ENCODE data around the gene POLDIP2. TPM values are rescaled to one million over a fixed set of nuclear protein-coding genes. Genes with fewer than 3 reads are reported as not detected.

Gene POLDIP2
- total RNA-seq, 1 donor from 2014 or later = 68.6 TPM

- no peaks in the 10 kb centered on the region for H3K36me3 Mint-ChIP-seq (ENCODE audit: insufficient read depth)
- peak overlapping the region; percentile 64 for H3K4me3 Mint-ChIP-seq (ENCODE audit: low read depth)
- H3K27me3 Mint-ChIP-seq = peaks cover 18% of the 10 kb centered on the region
- H3K27ac Mint-ChIP-seq = peak overlapping the region; percentile 56
- TF ChIP-seq CTCF (IDR thresholded peaks at IDR 0.05; ENCODE audit: unreplicated experiment) = no peak
- H3K9me3 Mint-ChIP-seq (ENCODE audit: low read depth) = no peaks in the 10 kb centered on the region
- peaks cover 32% of the 10 kb centered on the region for H3K4me1 Mint-ChIP-seq (ENCODE audit: low read depth)
- no peak for DNase-seq (ENCODE audit: low spot score, unreplicated experiment)
Measured at GRCh38 chr17:28372203-28372944, 15.0 kb upstream of the POLDIP2 start.

- Mint-ChIP-seq H3K4me3 (ENCODE audit: low read depth) (peak within 1 kb of the TSS; percentile 70), H3K27ac (peak within 1 kb of the TSS; percentile 96), H3K9me3 (ENCODE audit: low read depth) (no peaks in the 10 kb centered on the region), H3K27me3 (peaks cover 18% of the 10 kb centered on the region), H3K4me1 (ENCODE audit: low read depth) (peaks cover 33% of the 10 kb centered on the region), H3K36me3 (ENCODE audit: insufficient read depth) (no peaks in the 10 kb centered on the region)
- TF ChIP-seq CTCF (IDR thresholded peaks at IDR 0.05; ENCODE audit: unreplicated experiment) = no peak
- peak; percentile 85 for DNase-seq (ENCODE audit: low spot score, unreplicated experiment)
Measured at GRCh38 chr17:28371245-28372202, 14.2 kb upstream of the POLDIP2 start, which contains the start of gene SARM1. Gene SARM1 (plus strand): TSS chr17:28371694. CDS start chr17:28372033, 339 bp downstream.

GRCh38 chr17:28370744-28371103, 13.4 kb upstream of the POLDIP2 start:
- H3K27ac Mint-ChIP-seq = peak overlapping the region; percentile 96
- H3K4me1 Mint-ChIP-seq (ENCODE audit: low read depth) = peaks cover 33% of the 10 kb centered on the region
- no peaks in the 10 kb centered on the region for H3K9me3 Mint-ChIP-seq (ENCODE audit: low read depth)
- DNase-seq (ENCODE audit: low spot score, unreplicated experiment) = no peak
- H3K36me3 Mint-ChIP-seq (ENCODE audit: insufficient read depth) = no peaks in the 10 kb centered on the region
- no peak for TF ChIP-seq CTCF (IDR thresholded peaks at IDR 0.05; ENCODE audit: unreplicated experiment)
- H3K27me3 Mint-ChIP-seq = peaks cover 18% of the 10 kb centered on the region
- H3K4me3 Mint-ChIP-seq (ENCODE audit: low read depth) = peak overlapping the region; percentile 69

GRCh38 chr17:28370035-28370743, 12.9 kb upstream of the POLDIP2 start, which contains the start of gene VTN:
Gene VTN (minus strand): TSS chr17:28370307. CDS start chr17:28370203, 104 bp downstream.
- H3K9me3 Mint-ChIP-seq (ENCODE audit: low read depth) = no peaks in the 10 kb centered on the region
- peak; percentile 54 for DNase-seq (ENCODE audit: low spot score, unreplicated experiment)
- TF ChIP-seq CTCF (IDR thresholded peaks at IDR 0.05; ENCODE audit: unreplicated experiment) = no peak

GRCh38 chr17:28369684-28370034, 12.3 kb upstream of the POLDIP2 start:
- H3K4me1 Mint-ChIP-seq (ENCODE audit: low read depth) = peaks cover 33% of the 10 kb centered on the region
- no peaks in the 10 kb centered on the region for H3K36me3 Mint-ChIP-seq (ENCODE audit: insufficient read depth)
- peaks cover 15% of the 10 kb centered on the region for H3K27me3 Mint-ChIP-seq
- no peaks in the 10 kb centered on the region for H3K9me3 Mint-ChIP-seq (ENCODE audit: low read depth)
- peak overlapping the region; percentile 64 for H3K4me3 Mint-ChIP-seq (ENCODE audit: low read depth)
- H3K27ac Mint-ChIP-seq = peak overlapping the region; percentile 96
- DNase-seq (ENCODE audit: low spot score, unreplicated experiment) = no peak
- no peak for TF ChIP-seq CTCF (IDR thresholded peaks at IDR 0.05; ENCODE audit: unreplicated experiment)

More at GRCh38 chr17:28370035-28370743, 12.9 kb upstream of the POLDIP2 start, which contains the start of gene VTN:
- peaks cover 18% of the 10 kb centered on the region for H3K27me3 Mint-ChIP-seq
- H3K27ac Mint-ChIP-seq = peak within 1 kb of the TSS; percentile 96
- H3K4me3 Mint-ChIP-seq (ENCODE audit: low read depth) = peak within 1 kb of the TSS; percentile 69
- no peaks in the 10 kb centered on the region for H3K36me3 Mint-ChIP-seq (ENCODE audit: insufficient read depth)
- peaks cover 33% of the 10 kb centered on the region for H3K4me1 Mint-ChIP-seq (ENCODE audit: low read depth)

Measured in progenitor cell of endocrine pancreas (in vitro differentiated cells).